BJ (cell line): ENCODE measurements around the gene TRABD2A. TPM values are rescaled to one million over a fixed set of nuclear protein-coding genes. Genes with fewer than 3 reads are reported as not detected.
A peak's percentile ranks its signal among the peaks of the same experiment; 100 is the strongest.

Experiments used
- CTCF ChIA-PET: fragments of 350-600 bp; formaldehyde crosslinking; extraction: SDS; loops from one replicate; lab custom pipeline; 2021; ENCODE audit warnings: antibody characterized with exemption, inconsistent platforms; lab: Yijun Ruan, JAX
- POLR2A ChIA-PET: fragments of 300-600 bp; sonication (Branson Sonifier 250); formaldehyde crosslinking; extraction: SDS; loops from one replicate; lab custom pipeline; 2021; ENCODE audit warnings: antibody characterized with exemption; lab: Charles Lee
- DNase-seq: peaks from one replicate; pipeline ENCODE4 v3.0.0-alpha.2; 2011; ENCODE audit warnings: low read depth
- H3K27me3 ChIP-seq: 2 replicates; pipeline ENCODE4 v1.6.0; 2011; ENCODE audit warnings: low read length; ENCODE audit not compliant: control insufficient read depth, insufficient read depth
- H3K36me3 ChIP-seq: 2 replicates; pipeline ENCODE4 v1.5.1; 2011; ENCODE audit warnings: low read length; ENCODE audit not compliant: control insufficient read depth, insufficient read depth
- H3K4me3 ChIP-seq: 2 replicates; pipeline ENCODE4 v1.5.1; 2011; ENCODE audit warnings: low read depth, mild to moderate bottlenecking, control low read depth, low read length
- CTCF ChIP-seq: IDR thresholded peaks from 2 replicates; pipeline ENCODE4 v1.5.1; 2011; ENCODE audit warnings: low read depth, mild to moderate bottlenecking, control low read depth, inconsistent platforms, low read length, moderate library complexity; ENCODE audit not compliant: insufficient read depth
- polyA plus RNA-seq: library from polyadenylated mRNA; depleted of rRNA; stranded (reverse); fragments of >200 nt; gene quantifications from 2 replicates; pipeline ENCODE4 v1.2.3, GENCODE V29; 2011

TRABD2A gene
- polyA plus RNA-seq, 1 experiment: 3.8 TPM

- no peak for DNase-seq
- CTCF ChIA-PET: interaction anchor here (0.8 to 2.7 kb wide), 11 partner anchors 10 to 389 kb away, joined by 3 to 18 read pairs (median 5); partner anchors contain the start of gene DNAH6
Measured at GRCh38 chr2:84882775-84883550, 2.1 kb upstream of the TRABD2A start.

GRCh38 chr2:84882414-84882738 is 1.5 kb upstream of the TRABD2A start:
- no peak for TF ChIP-seq CTCF
- ChIA-PET CTCF (interaction anchor here (0.8 to 2.7 kb wide), 10 partner anchors 11 to 388 kb away, joined by 3 to 18 read pairs (median 4); partner anchors contain the start of gene DNAH6), POLR2A (interaction anchor here (0.6 to 0.7 kb wide), 2 partner anchors 76 to 280 kb away, joined by 3 to 5 read pairs; no protein-coding TSS in a partner anchor)
- no peak for DNase-seq
- Histone ChIP-seq H3K36me3 (no peaks in the 10 kb centered on the region), H3K4me3 (no peak overlapping the region), H3K27me3 (peaks cover 9% of the 10 kb centered on the region)

More at GRCh38 chr2:84882775-84883550, 2.1 kb upstream of the TRABD2A start:
- TF ChIP-seq CTCF: no peak
- Histone ChIP-seq H3K27me3 (peaks cover 9% of the 10 kb centered on the region), H3K4me3 (no peak overlapping the region), H3K36me3 (no peaks in the 10 kb centered on the region)
- POLR2A ChIA-PET: interaction anchor here (0.6 to 0.7 kb wide), 2 partner anchors 75 to 281 kb away, joined by 3 to 5 read pairs; no protein-coding TSS in a partner anchor

GRCh38 chr2:84881581-84882413 is 913 bp upstream of the TRABD2A start:
- peaks cover 9% of the 10 kb centered on the region for H3K27me3 ChIP-seq
- H3K4me3 ChIP-seq: peak overlapping the region; percentile 44
- TF ChIP-seq CTCF: peak; percentile 80
- H3K36me3 ChIP-seq: no peaks in the 10 kb centered on the region
- no peak for DNase-seq
- POLR2A ChIA-PET: interaction anchor here (0.6 to 0.7 kb wide), 2 partner anchors 76 to 280 kb away, joined by 3 to 5 read pairs; no protein-coding TSS in a partner anchor
- CTCF ChIA-PET: interaction anchor here (0.7 to 2.7 kb wide), 11 partner anchors 12 to 388 kb away, joined by 3 to 18 read pairs (median 4); partner anchors contain the start of gene DNAH6

- no peak for TF ChIP-seq CTCF
- Histone ChIP-seq H3K36me3 (no peaks in the 10 kb centered on the region), H3K27me3 (peaks cover 9% of the 10 kb centered on the region), H3K4me3 (peak overlapping the region; percentile 44)
- ChIA-PET CTCF (interaction anchor here (0.7 to 2.0 kb wide), 5 partner anchors 11 to 420 kb away, joined by 3 to 6 read pairs (median 3); no protein-coding TSS in a partner anchor), POLR2A (no interaction called here)
- no peak for DNase-seq
Measured at GRCh38 chr2:84880395-84880644, 564 bp downstream of the TRABD2A start.
